T-helper 17 cell (primary cell): Measurements from ENCODE around the gene COG5. TPM values are rescaled to one million over a fixed set of nuclear protein-coding genes. Genes with fewer than 3 reads are reported as not detected.

ENCODE experiments used
- ATAC-seq: fragments of 150-1000 bp; cut with Tn5 transposase; 2 replicates; pipeline ENCODE4 v1.10.0; 2021; ENCODE audit warnings: mild to moderate bottlenecking, moderate library complexity
- DNase-seq, 3 donors: peaks; one replicate each; pipeline versions ENCODE4 v3.0.0 to v3.0.0-alpha.2; 2020 to 2021
- H3K9me3 ChIP-seq: one replicate; pipeline ENCODE4 v1.7.0; 2013; ENCODE audit warnings: low read length, mild to moderate bottlenecking; ENCODE audit not compliant: control insufficient read depth, poor library complexity, severe bottlenecking
- H3K27ac Mint-ChIP-seq: one replicate; pipeline ENCODE4 v1.8.0; 2022; ENCODE audit warnings: mild to moderate bottlenecking, moderate library complexity, mixed read lengths
- H3K27me3 Mint-ChIP-seq: one replicate; pipeline ENCODE4 v1.8.0; 2022; ENCODE audit warnings: mixed read lengths
- H3K36me3 Mint-ChIP-seq: one replicate; pipeline ENCODE4 v1.8.0; 2022; ENCODE audit warnings: low read depth, mixed read lengths
- H3K4me1 Mint-ChIP-seq: one replicate; pipeline ENCODE4 v1.8.0; 2022; ENCODE audit warnings: mild to moderate bottlenecking, mixed read lengths
- H3K4me3 Mint-ChIP-seq: one replicate; pipeline ENCODE4 v1.8.0; 2022; ENCODE audit warnings: mild to moderate bottlenecking, moderate library complexity, mixed read lengths
- total RNA-seq, 4 donors: library from RNA in 2 of 4; stranded (reverse) in 2 of 4; gene quantifications; one replicate each; pipeline ENCODE4 v1.2.3 and lab custom pipeline; 2022 to 2026

Gene COG5
- total RNA-seq, 2 donors from 2014 or later, result 54.8 to 87.4 TPM

GRCh38 chr7:107383203-107383602, 180.5 kb downstream of the COG5 start:
- ATAC-seq, result no peak
- Mint-ChIP-seq H3K27me3 (no peaks in the 10 kb centered on the region), H3K4me3 (no peak overlapping the region), H3K4me1 (peaks cover 7% of the 10 kb centered on the region), H3K36me3 (peaks cover 2% of the 10 kb centered on the region), H3K27ac (peak overlapping the region; percentile 77)
- no peaks in the 10 kb centered on the region for H3K9me3 ChIP-seq
- no peak for DNase-seq

DNA sequence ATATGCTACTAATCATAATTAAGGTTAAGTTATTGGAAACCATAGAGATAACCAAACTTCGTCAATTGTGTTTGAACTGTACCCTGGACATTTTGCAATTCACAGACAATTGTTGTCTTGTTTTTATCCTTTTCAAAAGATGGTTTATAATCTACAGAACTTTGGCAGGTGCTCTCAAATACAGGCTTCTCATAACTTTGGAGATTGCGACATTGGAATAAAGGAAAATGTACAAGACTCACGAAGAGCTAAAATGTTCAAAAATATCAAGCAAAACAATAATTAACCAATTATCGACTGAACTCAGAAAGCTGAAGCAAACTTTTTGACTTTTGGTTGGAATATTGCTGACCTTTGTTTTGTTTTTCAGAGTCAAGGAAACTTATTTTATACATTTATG, 182.3 kb downstream of the COG5 start:
- Mint-ChIP-seq H3K36me3 (peaks cover 2% of the 10 kb centered on the region), H3K4me1 (peaks cover 7% of the 10 kb centered on the region), H3K27ac (no peak overlapping the region), H3K27me3 (no peaks in the 10 kb centered on the region), H3K4me3 (no peak overlapping the region)
- no peaks in the 10 kb centered on the region for H3K9me3 ChIP-seq
- ATAC-seq (no peak), DNase-seq (no peak)

GRCh38 chr7:107373354-107373753, 190.4 kb downstream of the COG5 start:
- no peak overlapping the region for H3K4me3 Mint-ChIP-seq
- peaks cover 10% of the 10 kb centered on the region for H3K4me1 Mint-ChIP-seq
- ATAC-seq (no peak), DNase-seq (no peak)
- no peaks in the 10 kb centered on the region for H3K27me3 Mint-ChIP-seq
- peaks cover 4% of the 10 kb centered on the region for H3K36me3 Mint-ChIP-seq
- no peaks in the 10 kb centered on the region for H3K9me3 ChIP-seq
- H3K27ac Mint-ChIP-seq, result peak overlapping the region; percentile 62

GRCh38 chr7:107372298-107372697, 191.4 kb downstream of the COG5 start:
- no peak overlapping the region for H3K27ac Mint-ChIP-seq
- peaks cover 12% of the 10 kb centered on the region for H3K4me1 Mint-ChIP-seq
- no peak overlapping the region for H3K4me3 Mint-ChIP-seq
- DNase-seq (no peak), ATAC-seq (no peak)
- peaks cover 4% of the 10 kb centered on the region for H3K36me3 Mint-ChIP-seq
- no peaks in the 10 kb centered on the region for H3K9me3 ChIP-seq
- H3K27me3 Mint-ChIP-seq, result no peaks in the 10 kb centered on the region

GRCh38 chr7:107370816-107371215, 192.9 kb downstream of the COG5 start:
- DNase-seq (no peak), ATAC-seq (no peak)
- no peaks in the 10 kb centered on the region for H3K9me3 ChIP-seq
- Mint-ChIP-seq H3K4me1 (peaks cover 13% of the 10 kb centered on the region), H3K4me3 (no peak overlapping the region), H3K36me3 (peaks cover 4% of the 10 kb centered on the region), H3K27ac (no peak overlapping the region), H3K27me3 (no peaks in the 10 kb centered on the region)

DNA sequence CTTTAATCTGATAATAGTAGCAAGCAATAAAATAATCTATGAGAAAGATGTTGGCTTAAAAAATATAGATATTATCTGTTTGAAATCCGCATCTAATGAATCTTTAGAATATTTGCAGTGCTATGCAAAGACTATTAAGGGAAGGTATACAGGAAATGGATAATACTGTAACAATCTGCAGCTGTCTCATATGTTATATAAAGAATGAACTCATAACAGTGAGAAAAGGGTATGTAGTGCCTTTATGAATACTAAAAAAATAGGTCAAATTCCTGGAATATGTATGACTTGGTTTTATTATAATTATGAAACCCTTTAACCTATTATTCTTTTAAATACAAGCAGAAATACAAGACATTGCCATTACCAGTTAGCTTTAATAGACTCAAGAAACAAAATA, 198.9 kb downstream of the COG5 start:
- H3K36me3 Mint-ChIP-seq, result peaks cover 5% of the 10 kb centered on the region
- DNase-seq (no peak), ATAC-seq (no peak)
- H3K27me3 Mint-ChIP-seq, result no peaks in the 10 kb centered on the region
- H3K27ac Mint-ChIP-seq, result peak overlapping the region; percentile 8
- H3K9me3 ChIP-seq, result no peaks in the 10 kb centered on the region
- peaks cover 11% of the 10 kb centered on the region for H3K4me1 Mint-ChIP-seq
- no peak overlapping the region for H3K4me3 Mint-ChIP-seq

DNA sequence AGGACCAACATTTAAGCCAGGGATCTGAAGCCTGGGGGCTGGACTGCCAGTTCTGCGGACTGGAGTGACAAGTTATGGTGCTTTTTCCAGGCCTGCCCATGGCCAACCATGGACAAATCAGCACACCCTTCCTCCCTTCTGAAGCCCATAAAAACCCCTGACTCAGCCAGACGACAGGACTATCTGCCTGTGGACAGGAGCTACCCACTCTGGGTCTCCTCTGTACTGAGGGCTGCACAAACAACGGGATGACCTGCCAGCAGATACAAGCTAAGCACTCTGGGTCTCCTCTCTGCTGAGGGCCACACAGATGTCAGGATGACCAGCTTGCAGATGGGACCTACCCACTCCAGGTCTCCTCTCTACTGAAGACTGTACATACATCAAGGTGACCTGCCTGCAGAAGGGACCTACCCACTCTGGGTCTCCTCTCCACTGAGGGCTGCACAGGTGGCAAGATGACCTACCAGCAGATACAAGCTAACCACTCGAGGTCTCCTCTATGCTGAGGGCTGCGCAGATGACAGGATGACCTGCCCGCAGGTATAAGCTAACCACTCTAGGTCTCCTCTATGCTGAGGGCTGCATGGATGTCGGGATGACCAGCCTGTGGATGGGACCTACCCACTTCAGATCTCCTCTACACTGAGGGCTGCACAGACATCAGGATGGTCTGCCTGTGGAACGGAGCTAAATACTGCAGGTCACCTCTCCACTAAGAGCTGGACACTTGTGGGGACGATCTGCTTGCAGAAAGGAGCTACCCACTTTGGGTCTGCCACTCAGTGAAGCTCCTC, 204.0 kb downstream of the COG5 start:
- no peaks in the 10 kb centered on the region for H3K9me3 ChIP-seq

DNA sequence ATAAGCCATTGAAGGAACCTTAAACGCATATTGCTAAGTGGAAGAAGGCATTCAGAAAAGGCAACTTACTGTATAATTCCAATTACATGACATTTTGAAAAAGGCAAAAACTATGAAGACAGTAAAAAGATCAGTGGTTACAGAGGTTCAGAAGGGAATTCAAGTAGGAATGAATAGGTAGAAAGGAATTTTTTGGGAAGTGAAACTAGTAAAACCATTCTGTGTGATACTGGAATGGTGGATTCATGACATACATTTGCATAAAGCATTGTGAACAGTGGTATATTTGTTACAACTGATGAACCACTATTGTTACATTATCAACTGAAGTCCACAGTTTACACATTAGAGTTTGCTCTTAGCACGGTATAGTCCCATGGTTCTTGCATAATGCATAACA, 208.1 kb downstream of the COG5 start:
- Mint-ChIP-seq H3K36me3 (no peaks in the 10 kb centered on the region), H3K27ac (no peak overlapping the region), H3K27me3 (no peaks in the 10 kb centered on the region), H3K4me3 (no peak overlapping the region), H3K4me1 (no peaks in the 10 kb centered on the region)
- no peak for DNase-seq
- no peaks in the 10 kb centered on the region for H3K9me3 ChIP-seq
- no peak for ATAC-seq

More for the DNA sequence above, 204.0 kb downstream of the COG5 start:
- H3K36me3 Mint-ChIP-seq, result peaks cover 2% of the 10 kb centered on the region
- H3K27me3 Mint-ChIP-seq, result no peaks in the 10 kb centered on the region
- no peak overlapping the region for H3K27ac Mint-ChIP-seq
- ATAC-seq (no peak), DNase-seq (no peak)
- no peaks in the 10 kb centered on the region for H3K4me1 Mint-ChIP-seq
- no peak overlapping the region for H3K4me3 Mint-ChIP-seq

DNA sequence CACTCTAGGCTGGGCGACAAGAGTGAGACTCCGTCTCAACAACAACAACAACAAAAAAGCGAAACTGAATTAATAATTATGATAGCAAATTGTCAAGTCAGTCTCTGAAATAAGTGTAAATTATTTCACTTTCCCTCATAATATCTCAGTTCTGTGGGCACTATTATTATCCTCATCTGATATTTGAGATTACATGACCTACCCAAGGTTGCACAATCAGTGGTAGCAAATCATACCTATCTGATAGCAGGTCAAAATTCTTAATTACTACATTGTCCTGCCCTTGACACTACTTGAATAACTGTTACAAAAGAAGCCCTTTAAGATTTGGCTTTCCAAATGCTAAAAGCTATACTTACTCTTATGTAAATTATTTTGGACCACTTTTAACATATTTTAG, 209.1 kb downstream of the COG5 start:
- H3K9me3 ChIP-seq, result no peaks in the 10 kb centered on the region
- ATAC-seq (no peak), DNase-seq (no peak)
- Mint-ChIP-seq H3K27ac (no peak overlapping the region), H3K27me3 (no peaks in the 10 kb centered on the region), H3K4me1 (peaks cover 2% of the 10 kb centered on the region), H3K36me3 (peaks cover 2% of the 10 kb centered on the region), H3K4me3 (no peak overlapping the region)

DNA sequence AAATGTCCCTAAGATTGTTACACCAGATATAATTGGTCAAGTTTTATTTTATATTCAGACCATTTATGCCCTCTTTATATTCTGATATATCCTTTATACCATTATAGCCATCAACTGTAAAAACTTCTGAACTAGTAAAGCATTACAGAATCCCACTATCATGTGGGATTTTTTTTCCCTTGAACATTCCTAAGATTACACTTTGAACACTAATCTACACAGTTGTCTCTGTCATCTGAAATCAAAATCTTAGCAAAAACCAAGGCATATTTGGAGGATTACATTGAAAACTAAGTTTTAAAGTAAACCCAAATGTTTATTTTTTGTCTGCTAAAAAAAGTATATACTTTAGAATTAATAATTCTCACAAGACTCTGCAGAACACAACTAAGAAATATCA, 210.0 kb downstream of the COG5 start:
- peaks cover 2% of the 10 kb centered on the region for H3K36me3 Mint-ChIP-seq

DNA sequence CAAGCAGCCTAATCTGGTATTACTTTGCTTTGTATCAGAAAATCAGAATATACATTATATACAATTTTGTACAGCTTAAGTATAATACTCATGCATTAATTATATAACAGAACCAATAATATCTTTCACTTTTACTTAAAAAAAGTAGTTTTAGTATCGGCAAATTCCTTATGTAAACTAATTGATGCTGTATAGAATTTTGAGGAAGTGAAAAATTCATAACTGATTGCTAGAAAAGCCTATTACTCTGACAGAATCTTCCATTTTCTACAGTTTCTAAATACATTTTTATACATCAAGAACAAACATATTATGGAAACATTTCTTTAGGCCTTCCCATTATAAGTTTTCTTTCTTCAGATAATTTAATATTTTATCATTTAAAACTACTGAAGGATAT, 217.8 kb downstream of the COG5 start:
- DNase-seq (no peak), ATAC-seq (no peak)
- no peaks in the 10 kb centered on the region for H3K9me3 ChIP-seq
- Mint-ChIP-seq H3K27me3 (no peaks in the 10 kb centered on the region), H3K36me3 (peaks cover 6% of the 10 kb centered on the region), H3K27ac (no peak overlapping the region), H3K4me1 (peaks cover 2% of the 10 kb centered on the region), H3K4me3 (no peak overlapping the region)

More for the DNA sequence above, 210.0 kb downstream of the COG5 start:
- DNase-seq (no peak), ATAC-seq (no peak)
- Mint-ChIP-seq H3K27ac (no peak overlapping the region), H3K4me3 (no peak overlapping the region), H3K27me3 (no peaks in the 10 kb centered on the region), H3K4me1 (peaks cover 2% of the 10 kb centered on the region)
- H3K9me3 ChIP-seq, result no peaks in the 10 kb centered on the region

DNA sequence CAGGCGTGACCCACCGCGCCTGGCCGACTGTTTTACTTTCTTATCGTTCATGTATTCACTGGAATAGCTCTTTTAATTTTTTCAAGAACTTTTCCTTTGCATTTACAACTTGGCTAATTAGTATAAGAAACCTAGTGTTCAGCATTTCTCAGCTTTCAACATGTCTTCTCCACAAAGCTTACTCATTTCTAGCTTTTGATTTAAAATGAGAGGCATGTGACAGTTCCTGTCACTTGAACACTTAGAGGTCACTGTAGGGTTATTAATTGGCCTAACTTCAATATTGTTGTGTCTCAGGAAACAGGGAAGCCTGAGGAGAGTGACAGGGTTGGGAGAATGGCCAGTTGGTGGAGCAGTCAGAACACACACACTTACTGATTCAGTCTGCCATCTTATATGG, 218.9 kb downstream of the COG5 start:
- Mint-ChIP-seq H3K36me3 (peaks cover 4% of the 10 kb centered on the region), H3K4me3 (no peak overlapping the region), H3K4me1 (peaks cover 7% of the 10 kb centered on the region), H3K27ac (no peak overlapping the region), H3K27me3 (no peaks in the 10 kb centered on the region)
- DNase-seq (no peak), ATAC-seq (no peak)
- H3K9me3 ChIP-seq, result no peaks in the 10 kb centered on the region

GRCh38 chr7:107344286-107344685, 219.4 kb downstream of the COG5 start:
- H3K4me1 Mint-ChIP-seq, result peaks cover 9% of the 10 kb centered on the region
- H3K27me3 Mint-ChIP-seq, result no peaks in the 10 kb centered on the region
- DNase-seq (no peak), ATAC-seq (no peak)
- no peak overlapping the region for H3K4me3 Mint-ChIP-seq
- H3K9me3 ChIP-seq, result no peaks in the 10 kb centered on the region
- H3K27ac Mint-ChIP-seq, result no peak overlapping the region
- H3K36me3 Mint-ChIP-seq, result peaks cover 4% of the 10 kb centered on the region

DNA sequence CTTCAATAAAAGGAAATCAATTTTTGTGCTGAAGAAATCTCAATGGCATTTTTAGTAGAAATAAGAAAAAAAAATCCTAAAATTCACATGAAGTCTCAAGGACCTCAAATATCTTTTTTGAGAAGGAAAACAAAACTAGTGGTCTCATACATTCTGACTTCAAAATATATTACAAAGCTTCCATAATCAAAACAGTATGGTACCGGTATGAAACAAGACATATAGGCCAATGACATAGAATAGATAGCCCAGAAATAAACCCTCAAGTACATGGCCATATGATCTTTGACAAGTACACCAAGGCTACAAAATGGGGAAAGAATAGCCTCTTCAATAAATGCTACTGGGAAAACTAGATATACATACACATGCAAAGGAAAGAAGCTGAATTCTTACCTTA, 225.6 kb downstream of the COG5 start:
- no peak for ATAC-seq
- no peak overlapping the region for H3K4me3 Mint-ChIP-seq

More for the DNA sequence above, 225.6 kb downstream of the COG5 start:
- Mint-ChIP-seq H3K4me1 (peaks cover 30% of the 10 kb centered on the region), H3K27ac (no peak overlapping the region), H3K27me3 (no peaks in the 10 kb centered on the region), H3K36me3 (peaks cover 4% of the 10 kb centered on the region)
- DNase-seq, result no peak
- no peaks in the 10 kb centered on the region for H3K9me3 ChIP-seq
